Neuronal stem cell (in vitro differentiated cells): ENCODE results near the gene PRKCB.

ENCODE experiments used
- DNase-seq: peaks from one replicate; pipeline ENCODE4 v3.0.0-alpha.2; 2013; ENCODE audit warnings: low spot score
- H2AFZ ChIP-seq: one replicate; pipeline ENCODE4 v1.6.1; 2013; ENCODE audit warnings: mild to moderate bottlenecking, low read length, inconsistent platforms
- H2AK5ac ChIP-seq: 2 replicates; pipeline ENCODE4 v1.6.1; 2013; ENCODE audit warnings: low read depth, mild to moderate bottlenecking, inconsistent platforms, low read length, moderate library complexity, mixed read lengths
- H2BK120ac ChIP-seq: 2 replicates; pipeline ENCODE4 v1.6.1; 2013; ENCODE audit warnings: low read depth, mild to moderate bottlenecking, inconsistent platforms, low read length, moderate library complexity, mixed read lengths
- H2BK12ac ChIP-seq: one replicate; pipeline ENCODE4 v1.6.1; 2013; ENCODE audit warnings: low read length, inconsistent platforms
- H2BK15ac ChIP-seq: 2 replicates; pipeline ENCODE4 v1.6.1; 2013; ENCODE audit warnings: mild to moderate bottlenecking, low read length, inconsistent platforms, mixed read lengths
- H2BK5ac ChIP-seq: one replicate; pipeline ENCODE4 v1.6.1; 2013; ENCODE audit warnings: inconsistent platforms, mild to moderate bottlenecking, low read length, moderate library complexity
- H3K14ac ChIP-seq: one replicate; pipeline ENCODE4 v1.6.1; 2013; ENCODE audit warnings: low read length, inconsistent platforms
- H3K18ac ChIP-seq: 2 replicates; pipeline ENCODE4 v1.6.1; 2013; ENCODE audit warnings: low read length, inconsistent platforms
- H3K23ac ChIP-seq: 2 replicates; pipeline ENCODE4 v1.6.1; 2013; ENCODE audit warnings: low read depth, mild to moderate bottlenecking, mixed read lengths, low read length, inconsistent platforms; ENCODE audit not compliant: poor library complexity
- H3K27ac ChIP-seq: replicated peaks from 3 replicates; pipeline ENCODE4 v1.5.1; 2013; ENCODE audit warnings: low read length, inconsistent platforms
- H3K27me3 ChIP-seq, 3 experiments: 2 replicates each; pipeline ENCODE4 v1.6.1; 2013; ENCODE audit warnings: low read length in 3 of 3, mild to moderate bottlenecking in 2 of 3, inconsistent platforms in 1 of 3, low read depth in 1 of 3, mixed read lengths in 1 of 3, moderate library complexity in 1 of 3; ENCODE audit not compliant: control insufficient read depth in 3 of 3, insufficient read depth in 3 of 3
- H3K36me3 ChIP-seq, 2 donors: replicated peaks in 1 of 2; 2 replicates each; pipeline ENCODE4 v1.6.1; 2013; ENCODE audit warnings: low read length in 2 of 2; ENCODE audit not compliant: control insufficient read depth in 2 of 2, insufficient read depth in 2 of 2
- H3K4ac ChIP-seq: 2 replicates; pipeline ENCODE4 v1.6.1; 2013; ENCODE audit warnings: inconsistent platforms, mild to moderate bottlenecking, low read length, moderate library complexity
- H3K4me1 ChIP-seq, 2 donors: 1 replicate in 1 of 2; 2 replicates in 1 of 2; pipeline ENCODE4 v1.6.1; 2013; ENCODE audit warnings: low read length in 2 of 2, low read depth in 1 of 2; ENCODE audit not compliant: control insufficient read depth in 2 of 2, insufficient read depth in 1 of 2
- H3K4me2 ChIP-seq: one replicate; pipeline ENCODE4 v1.6.1; 2013; ENCODE audit warnings: mild to moderate bottlenecking, low read length, inconsistent platforms; ENCODE audit not compliant: insufficient read depth, poor library complexity, severe bottlenecking
- H3K4me3 ChIP-seq, 2 donors: 2 replicates each; pipeline ENCODE4 v1.5.1; 2013; ENCODE audit warnings: low read length in 2 of 2, mild to moderate bottlenecking in 2 of 2, inconsistent platforms in 1 of 2, moderate library complexity in 1 of 2
- H3K79me1 ChIP-seq: one replicate; pipeline ENCODE4 v1.6.1; 2013; ENCODE audit warnings: low read depth, mild to moderate bottlenecking, inconsistent platforms, low read length, moderate library complexity
- H3K9ac ChIP-seq: one replicate; pipeline ENCODE4 v1.6.1; 2013; ENCODE audit warnings: mild to moderate bottlenecking, low read depth, low read length, inconsistent platforms; ENCODE audit not compliant: poor library complexity
- H3K9me3 ChIP-seq, 2 donors: replicated peaks in 1 of 2; 2 replicates each; pipeline versions ENCODE3 to v1.6.1; 2013; ENCODE audit warnings: low read length in 2 of 2, mild to moderate bottlenecking in 2 of 2, inconsistent platforms in 1 of 2, low read depth in 1 of 2, mixed read lengths in 1 of 2, moderate library complexity in 1 of 2; ENCODE audit not compliant: control insufficient read depth in 2 of 2, insufficient read depth in 1 of 2
- H4K8ac ChIP-seq: one replicate; pipeline ENCODE4 v1.6.1; 2013; ENCODE audit warnings: low read depth, mild to moderate bottlenecking, inconsistent platforms, low read length, moderate library complexity
- H4K91ac ChIP-seq: one replicate; pipeline ENCODE4 v1.6.1; 2013; ENCODE audit warnings: low read length, low read depth, mild to moderate bottlenecking, inconsistent platforms; ENCODE audit not compliant: poor library complexity
- WGBS, 2 donors: extraction: QIAGEN DNeasy Blood & Tissue Kit; methylation state at CpG; one replicate each; pipeline ENCODE4 v1.1.7; 2013; ENCODE audit warnings: missing lambda C conversion rate in 2 of 2, mixed read lengths in 1 of 2; ENCODE audit not compliant: insufficient read length in 2 of 2, insufficient replicate concordance in 1 of 2; ENCODE audit errors: extremely low coverage in 2 of 2; 5-methylcytosine and 5-hydroxymethylcytosine counted together

The PRKCB gene

GRCh38 chr16:23959072-23959751 is 123.4 kb downstream of the PRKCB start:
- Histone ChIP-seq H3K9ac (no peak overlapping the region), H3K9me3 (no peaks in the 10 kb centered on the region), H2AFZ (no peak overlapping the region), H2BK12ac (no peak overlapping the region), H4K8ac (no peak overlapping the region), H2BK120ac (no peak overlapping the region), H3K4me2 (no peak overlapping the region), H3K79me1 (no peaks in the 10 kb centered on the region), H2BK5ac (no peak overlapping the region), H3K14ac (no peak overlapping the region), H3K4me1 (peaks cover 0 to 2% of the 10 kb centered on the region in 2 donors), H3K27me3 (no peaks in the 10 kb centered on the region), H3K23ac (no peak overlapping the region), H2BK15ac (no peak overlapping the region), H3K4ac (no peak overlapping the region), H3K27ac (no peak overlapping the region), H2AK5ac (no peak overlapping the region), H4K91ac (no peak overlapping the region), H3K18ac (no peak overlapping the region), H3K36me3 (no peaks in the 10 kb centered on the region), H3K4me3 (no peak overlapping the region)
- no peak for DNase-seq
- WGBS, 2 donors, result no CpG with 5 or more reads among the region's 11 CpGs

- peak overlapping the region; percentile 17 for H3K18ac ChIP-seq
- WGBS, 2 donors, result no CpG with 5 or more reads among the region's 4 CpGs
- no peak overlapping the region for H3K27ac ChIP-seq
- no peak overlapping the region for H2BK15ac ChIP-seq
- DNase-seq, result no peak
- no peaks in the 10 kb centered on the region for H3K79me1 ChIP-seq
- no peaks in the 10 kb centered on the region for H3K36me3 ChIP-seq
- H3K4ac ChIP-seq, result no peak overlapping the region
- H2BK12ac ChIP-seq, result no peak overlapping the region
- no peak overlapping the region for H2AFZ ChIP-seq
- H2BK120ac ChIP-seq, result no peak overlapping the region
- no peaks in the 10 kb centered on the region for H3K9me3 ChIP-seq
- H4K8ac ChIP-seq, result no peak overlapping the region
- no peak overlapping the region for H3K9ac ChIP-seq
- H3K23ac ChIP-seq, result no peak overlapping the region
- peaks cover 0 to 2% of the 10 kb centered on the region in 2 donors for H3K4me1 ChIP-seq
- no peak overlapping the region for H3K4me3 ChIP-seq
- no peak overlapping the region for H4K91ac ChIP-seq
- peak overlapping the region; percentile 67 for H2AK5ac ChIP-seq
- no peaks in the 10 kb centered on the region for H3K27me3 ChIP-seq
- no peak overlapping the region for H2BK5ac ChIP-seq
- no peak overlapping the region for H3K14ac ChIP-seq
- H3K4me2 ChIP-seq, result no peak overlapping the region
Measured at GRCh38 chr16:23959752-23960072, 123.9 kb downstream of the PRKCB start.

GRCh38 chr16:23960081-23960885 is 124.5 kb downstream of the PRKCB start:
- Histone ChIP-seq H2AK5ac (peak overlapping the region; percentile 67), H2BK120ac (no peak overlapping the region), H3K4me3 (no peak overlapping the region), H2BK12ac (no peak overlapping the region), H3K27me3 (no peaks in the 10 kb centered on the region), H3K27ac (no peak overlapping the region), H2AFZ (no peak overlapping the region), H3K9ac (no peak overlapping the region), H3K4ac (no peak overlapping the region), H3K79me1 (no peaks in the 10 kb centered on the region), H3K9me3 (no peaks in the 10 kb centered on the region), H3K36me3 (no peaks in the 10 kb centered on the region), H2BK15ac (no peak overlapping the region), H3K4me1 (peaks cover 0 to 2% of the 10 kb centered on the region in 2 donors), H4K91ac (no peak overlapping the region), H4K8ac (no peak overlapping the region), H3K18ac (peak overlapping the region; percentile 17), H3K23ac (no peak overlapping the region), H3K4me2 (no peak overlapping the region), H2BK5ac (no peak overlapping the region), H3K14ac (no peak overlapping the region)
- DNase-seq, result no peak
- WGBS, 2 donors, result no CpG with 5 or more reads among the region's 5 CpGs

- H3K79me1 ChIP-seq, result no peaks in the 10 kb centered on the region
- H3K14ac ChIP-seq, result no peak overlapping the region
- H4K8ac ChIP-seq, result no peak overlapping the region
- H3K4me3 ChIP-seq, result peak overlapping the region in 1 of 2 donors; percentile 8
- no peak overlapping the region for H2AFZ ChIP-seq
- no peaks in the 10 kb centered on the region for H3K36me3 ChIP-seq
- H3K9me3 ChIP-seq, result no peaks in the 10 kb centered on the region
- no peaks in the 10 kb centered on the region for H3K27me3 ChIP-seq
- H3K27ac ChIP-seq, result no peak overlapping the region
- H2AK5ac ChIP-seq, result no peak overlapping the region
- H3K9ac ChIP-seq, result no peak overlapping the region
- H2BK120ac ChIP-seq, result no peak overlapping the region
- no CpG with 5 or more reads among the region's 5 CpGs for WGBS, 2 donors
- H3K23ac ChIP-seq, result no peak overlapping the region
- H3K18ac ChIP-seq, result no peak overlapping the region
- no peak overlapping the region for H4K91ac ChIP-seq
- no peak overlapping the region for H2BK12ac ChIP-seq
- H3K4ac ChIP-seq, result no peak overlapping the region
- no peak overlapping the region for H3K4me2 ChIP-seq
- no peak overlapping the region for H2BK5ac ChIP-seq
- DNase-seq, result no peak
- H3K4me1 ChIP-seq, result peaks cover 0 to 2% of the 10 kb centered on the region in 2 donors
- H2BK15ac ChIP-seq, result no peak overlapping the region
Measured at GRCh38 chr16:23962001-23962400, 126.2 kb downstream of the PRKCB start.
